Stomach (tissue), 9 donors: ENCODE data around the gene ACOXL. TPM values are rescaled to one million over a fixed set of nuclear protein-coding genes. Genes with fewer than 3 reads are reported as not detected.

Experiments
- DNase-seq, 2 donors: peaks; one replicate each; pipeline versions ENCODE4 v3.0.0 to v3.0.0-alpha.2; 2013 to 2019
- H3K27ac ChIP-seq, 5 donors: fragments of 200-600 bp in 4 of 5; sonication (generic) in 4 of 5; one replicate each; pipeline ENCODE4 v1.5.1; 2013 to 2019; ENCODE audit warnings: mild to moderate bottlenecking in 1 of 5, moderate library complexity in 1 of 5
- H3K27me3 ChIP-seq, 3 donors: fragments of 200-600 bp; sonication (generic); one replicate each; pipeline ENCODE4 v1.5.1; 2017 to 2019; ENCODE audit warnings: mixed run types in 1 of 3
- H3K36me3 ChIP-seq, 4 donors: fragments of 200-600 bp; sonication (generic); 1 replicate in 3 of 4; 2 replicates in 1 of 4; pipeline ENCODE4 v1.5.1; 2016 to 2019
- H3K4me1 ChIP-seq, 4 donors: fragments of 200-600 bp; sonication (generic); one replicate each; pipeline ENCODE4 v1.5.1; 2016 to 2019
- H3K4me3 ChIP-seq, 4 donors: fragments of 200-600 bp; sonication (generic) in 3 of 4; one replicate each; pipeline ENCODE4 v1.5.1; 2016 to 2019; ENCODE audit warnings: mild to moderate bottlenecking in 1 of 4
- H3K9me3 ChIP-seq, 4 donors: fragments of 200-600 bp; sonication (generic); one replicate each; pipeline ENCODE4 v1.5.1; 2016 to 2019
- CTCF ChIP-seq, 7 experiments: fragments of 450-650 bp in 4 of 7; fragments of 200-600 bp in 3 of 7; sonication (generic) in 3 of 7; IDR thresholded peaks; one replicate each; pipeline ENCODE4 v1.5.1; 2016 to 2019; ENCODE audit warnings: antibody characterized with exemption in 7 of 7, control low read depth in 2 of 7, mild to moderate bottlenecking in 1 of 7
- EP300 ChIP-seq: sonication (generic); formaldehyde crosslinking; IDR thresholded peaks from one replicate; pipeline ENCODE4 v1.6.1; 2017; ENCODE audit warnings: antibody characterized with exemption
- POLR2A ChIP-seq, 4 donors: fragments of 450-650 bp; IDR thresholded peaks; one replicate each; pipeline ENCODE4 v1.6.1; 2016; ENCODE audit warnings: antibody characterized with exemption in 4 of 4, control low read depth in 2 of 4, mild to moderate bottlenecking in 1 of 4, moderate library complexity in 1 of 4
- POLR2AphosphoS5 ChIP-seq, 3 donors: sonication (generic); formaldehyde crosslinking; IDR thresholded peaks; one replicate each; pipeline ENCODE4 v1.6.1; 2016; ENCODE audit warnings: antibody characterized with exemption in 3 of 3
- WGBS, 5 donors: extraction: QIAGEN DNeasy Blood & Tissue Kit in 3 of 5; methylation state at CpG; one replicate each; pipeline versions ENCODE4 v1.1.5 to v1.1.7; 2013 to 2018; 5-methylcytosine and 5-hydroxymethylcytosine counted together
- intact Hi-C: fragments of 100-400 bp; cut with DNase I; formaldehyde crosslinking; loops from one replicate; pipeline ENCODE4 v1.15.1; 2023; ENCODE audit warnings: low total_unique reads
- polyA plus RNA-seq, 3 donors: library from polyadenylated mRNA; stranded (reverse); fragments of 200-250 nt; gene quantifications; one replicate each; pipeline ENCODE4 v1.2.3, GENCODE V29; 2013
- total RNA-seq, 5 donors: library from RNA; depleted of rRNA; stranded (reverse); fragments of >200 nt; gene quantifications; one replicate each; pipeline versions ENCODE4 v1.1.0 to v1.2.3, GENCODE V29; 2014 to 2016
- donor health status: healthy with polysubstance abuse.
- donor health status: Bipolar disorder and iron deficiency.
- donor health status: healthy.

The ACOXL gene
- total and polyA plus RNA-seq, 8 donors = 0.10 to 1.3 (median 0.45) TPM; not detected in 3

GRCh38 chr2:110799376-110799775, 67.0 kb downstream of the ACOXL start:
- DNase-seq = no peak
- no peak overlapping the region for H3K4me3 ChIP-seq
- TF ChIP-seq EP300 (no peak), POLR2A (IDR thresholded peaks at IDR 0.05) (no peak), CTCF (IDR thresholded peaks at IDR 0.05) (no peak), POLR2AphosphoS5 (IDR thresholded peaks at IDR 0.05) (no peak)
- H3K4me1 ChIP-seq = peaks cover 0 to 7% (median 2%) of the 10 kb centered on the region in 4 donors
- H3K27ac ChIP-seq = no peak overlapping the region
- peaks cover 0 to 24% (median 0%) of the 10 kb centered on the region in 3 donors for H3K27me3 ChIP-seq
- no peaks in the 10 kb centered on the region for H3K9me3 ChIP-seq
- H3K36me3 ChIP-seq = no peaks in the 10 kb centered on the region
- intact Hi-C loops = no loop called here
- 92 to 97% (median 94%) methylated on average over 3 of the region's 3 CpGs for WGBS, 5 donors

GRCh38 chr2:110800611-110801402, 68.4 kb downstream of the ACOXL start:
- no peak overlapping the region for H3K4me3 ChIP-seq
- H3K27me3 ChIP-seq = peaks cover 0 to 20% (median 0%) of the 10 kb centered on the region in 3 donors
- WGBS, 5 donors = 67 to 75% (median 71%) methylated on average over 7 of the region's 7 CpGs
- no peaks in the 10 kb centered on the region for H3K36me3 ChIP-seq
- H3K9me3 ChIP-seq = no peaks in the 10 kb centered on the region
- peaks cover 0 to 7% (median 2%) of the 10 kb centered on the region in 4 donors for H3K4me1 ChIP-seq
- TF ChIP-seq POLR2A (IDR thresholded peaks at IDR 0.05) (no peak), EP300 (no peak)
- H3K27ac ChIP-seq = no peak overlapping the region
- intact Hi-C loops = no loop called here
- no peak for DNase-seq

DNA sequence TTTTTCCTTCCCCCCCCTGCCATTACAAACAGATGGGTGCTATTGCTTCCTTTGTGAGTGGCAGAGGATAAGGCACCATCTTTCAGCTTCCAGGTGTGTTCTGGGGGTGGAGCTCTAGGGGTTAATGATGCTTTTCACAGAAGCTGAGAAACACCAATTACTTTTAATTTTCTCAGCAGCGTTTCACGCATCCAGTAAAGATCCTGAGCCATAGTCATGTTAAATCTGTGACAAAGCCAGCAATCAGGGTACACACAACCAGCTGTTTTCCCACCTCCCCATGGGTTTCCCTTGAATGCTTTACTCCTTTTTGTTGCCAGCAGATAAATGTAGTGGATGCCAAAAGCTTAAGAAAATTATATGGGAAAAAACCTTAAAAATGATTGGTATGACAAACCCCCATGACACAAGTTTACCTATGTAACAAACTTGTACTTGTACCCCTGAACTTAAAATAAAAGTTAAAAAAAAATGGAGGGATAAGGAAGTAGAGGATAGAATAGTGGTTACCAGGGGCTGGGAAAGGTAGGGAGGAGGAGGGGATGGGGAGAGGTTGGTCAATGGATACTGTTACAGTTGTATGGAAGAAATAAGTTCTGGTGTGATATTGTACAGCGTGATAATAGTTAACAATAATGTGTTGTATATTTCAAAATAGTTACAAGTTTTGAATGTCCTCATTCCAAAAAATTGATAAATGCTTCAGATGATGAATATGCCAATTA, 70.0 kb downstream of the ACOXL start:
- no peak overlapping the region for H3K4me3 ChIP-seq
- intact Hi-C loops = no loop called here
- H3K9me3 ChIP-seq = no peaks in the 10 kb centered on the region
- H3K27me3 ChIP-seq = peaks cover 0 to 20% (median 0%) of the 10 kb centered on the region in 3 donors
- H3K4me1 ChIP-seq = no peaks in the 10 kb centered on the region
- 71 to 78% (median 75%) methylated on average over 3 of the region's 3 CpGs for WGBS, 5 donors
- no peaks in the 10 kb centered on the region for H3K36me3 ChIP-seq
- TF ChIP-seq POLR2AphosphoS5 (IDR thresholded peaks at IDR 0.05) = no peak
- no peak for TF ChIP-seq POLR2A (IDR thresholded peaks at IDR 0.05)
- no peak for TF ChIP-seq CTCF (IDR thresholded peaks at IDR 0.05)
- TF ChIP-seq EP300 = no peak
- no peak overlapping the region for H3K27ac ChIP-seq
- no peak for DNase-seq

DNA sequence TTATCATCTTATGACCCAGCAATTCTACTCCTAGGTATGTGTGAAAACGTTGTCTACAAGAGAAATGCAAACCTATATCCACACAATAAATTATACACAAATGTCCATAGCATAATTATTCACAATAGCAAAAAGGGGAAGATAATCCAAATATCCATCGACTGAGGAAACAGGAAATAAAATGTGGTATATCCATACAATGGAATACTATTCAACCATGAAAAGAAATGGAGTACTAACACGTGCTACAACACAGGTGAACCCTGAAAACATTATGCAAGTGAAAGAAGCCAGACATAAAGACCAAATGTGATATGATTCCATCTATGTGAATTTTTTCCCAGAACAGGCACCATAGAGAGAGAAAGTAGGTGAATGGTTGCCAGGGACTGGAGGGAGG, 72.1 kb downstream of the ACOXL start:
- H3K36me3 ChIP-seq = no peaks in the 10 kb centered on the region
- peaks cover 0 to 20% (median 0%) of the 10 kb centered on the region in 3 donors for H3K27me3 ChIP-seq
- TF ChIP-seq POLR2A (IDR thresholded peaks at IDR 0.05) (no peak), CTCF (IDR thresholded peaks at IDR 0.05) (no peak), POLR2AphosphoS5 (IDR thresholded peaks at IDR 0.05) (no peak), EP300 (no peak)
- H3K9me3 ChIP-seq = no peaks in the 10 kb centered on the region
- no peak for DNase-seq
- no peak overlapping the region for H3K27ac ChIP-seq
- no peak overlapping the region for H3K4me3 ChIP-seq
- 83 to 90% (median 85%) methylated on average over 3 of the region's 3 CpGs for WGBS, 5 donors
- no peaks in the 10 kb centered on the region for H3K4me1 ChIP-seq
- intact Hi-C loops = no loop called here
